ENCODE measurements around the gene HNRNPLL. TPM values are rescaled to one million over a fixed set of nuclear protein-coding genes. Genes with fewer than 3 reads are reported as not detected.

Gene HNRNPLL
- total and polyA plus RNA-seq, 2 experiments from 2014 or later: 42.5 to 53.4 TPM

DNA sequence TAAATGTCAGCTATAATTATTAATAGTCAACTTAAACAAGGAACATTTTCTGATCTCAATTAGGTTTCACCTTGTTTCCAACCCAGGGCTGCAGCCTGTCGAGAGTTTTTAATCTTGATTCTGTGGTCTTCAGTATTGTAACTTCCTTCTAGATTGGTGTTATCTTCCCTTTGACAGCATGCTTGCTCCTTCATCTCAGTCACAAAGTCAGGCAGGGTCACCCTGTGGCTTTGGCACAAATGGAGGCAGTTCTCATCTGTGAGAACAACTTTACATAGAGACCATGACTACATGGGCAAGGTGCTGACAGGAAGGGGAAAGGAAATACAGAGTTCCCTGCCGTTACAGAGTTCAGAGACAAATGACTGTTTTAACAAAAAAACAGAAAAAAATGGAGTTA lies 50.5 kb downstream of the HNRNPLL start (continued):
- TF ChIP-seq, protein P1, sequence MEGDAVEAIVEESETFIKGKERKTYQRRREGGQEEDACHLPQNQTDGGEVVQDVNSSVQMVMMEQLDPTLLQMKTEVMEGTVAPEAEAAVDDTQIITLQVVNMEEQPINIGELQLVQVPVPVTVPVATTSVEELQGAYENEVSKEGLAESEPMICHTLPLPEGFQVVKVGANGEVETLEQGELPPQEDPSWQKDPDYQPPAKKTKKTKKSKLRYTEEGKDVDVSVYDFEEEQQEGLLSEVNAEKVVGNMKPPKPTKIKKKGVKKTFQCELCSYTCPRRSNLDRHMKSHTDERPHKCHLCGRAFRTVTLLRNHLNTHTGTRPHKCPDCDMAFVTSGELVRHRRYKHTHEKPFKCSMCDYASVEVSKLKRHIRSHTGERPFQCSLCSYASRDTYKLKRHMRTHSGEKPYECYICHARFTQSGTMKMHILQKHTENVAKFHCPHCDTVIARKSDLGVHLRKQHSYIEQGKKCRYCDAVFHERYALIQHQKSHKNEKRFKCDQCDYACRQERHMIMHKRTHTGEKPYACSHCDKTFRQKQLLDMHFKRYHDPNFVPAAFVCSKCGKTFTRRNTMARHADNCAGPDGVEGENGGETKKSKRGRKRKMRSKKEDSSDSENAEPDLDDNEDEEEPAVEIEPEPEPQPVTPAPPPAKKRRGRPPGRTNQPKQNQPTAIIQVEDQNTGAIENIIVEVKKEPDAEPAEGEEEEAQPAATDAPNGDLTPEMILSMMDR (conservative IDR thresholded peaks at IDR 0.05; ENCODE audit: low read depth in 2 of 2): no peak
- TF ChIP-seq STAT1 (IDR thresholded peaks at IDR 0.05; ENCODE audit: unreplicated experiment) (no peak), ZNF114 (CRISPR knock-in tag; IDR thresholded peaks at IDR 0.05) (no peak), ZNF331 (CRISPR knock-in tag; IDR thresholded peaks at IDR 0.05; ENCODE audit: low read depth) (no peak), JUNB (IDR thresholded peaks at IDR 0.05; ENCODE audit: unreplicated experiment) (no peak), NANOG (IDR thresholded peaks at IDR 0.05; ENCODE audit: borderline replicate concordance) (no peak), EZH2 (IDR thresholded peaks at IDR 0.05; ENCODE audit: low read depth, unreplicated experiment) (no peak), ETS1 (IDR thresholded peaks at IDR 0.05) (no peak)

DNA sequence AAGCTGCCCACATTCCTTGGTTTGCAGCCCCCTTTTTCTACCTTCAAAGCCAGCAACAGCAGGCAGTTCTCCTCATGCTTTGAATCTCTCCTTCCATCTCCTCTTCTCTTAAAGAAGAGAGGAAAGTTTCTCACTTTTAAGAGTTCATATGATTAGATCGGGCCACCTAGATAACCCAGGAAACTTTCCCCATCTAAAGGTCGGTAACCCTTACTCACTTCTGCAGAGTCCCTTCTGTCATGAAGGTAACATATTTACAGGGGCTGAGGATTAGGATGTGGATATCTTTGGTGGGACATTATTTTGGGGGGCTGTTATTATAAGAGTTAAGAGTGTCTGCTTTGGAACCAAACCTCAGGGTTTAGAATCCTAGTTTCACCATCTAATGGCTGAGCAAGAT lies 51.0 kb downstream of the HNRNPLL start:
- no peak for ATAC-seq
- no peak overlapping the region for H3K27ac Mint-ChIP-seq
- TF ChIP-seq JUNB (IDR thresholded peaks at IDR 0.05; ENCODE audit: unreplicated experiment): no peak
- TF ChIP-seq ZNF114 (CRISPR knock-in tag; IDR thresholded peaks at IDR 0.05): no peak
- TF ChIP-seq EZH2phosphoT487 (IDR thresholded peaks at IDR 0.05; ENCODE audit: unreplicated experiment): no peak
- no peak for TF ChIP-seq NANOG (IDR thresholded peaks at IDR 0.05; ENCODE audit: borderline replicate concordance)
- no peak for TF ChIP-seq STAT1 (IDR thresholded peaks at IDR 0.05; ENCODE audit: unreplicated experiment)
- no peak for TF ChIP-seq POLR2AphosphoS5 (IDR thresholded peaks at IDR 0.05; ENCODE audit: low read depth)
- TF ChIP-seq, protein P1 (conservative IDR thresholded peaks at IDR 0.05; ENCODE audit: low read depth in 2 of 2): no peak
- TF ChIP-seq ZNF462 (CRISPR knock-in tag; IDR thresholded peaks at IDR 0.05): no peak
- no peak for TF ChIP-seq ZNF331 (CRISPR knock-in tag; IDR thresholded peaks at IDR 0.05; ENCODE audit: low read depth)

More for the DNA sequence above, 51.0 kb downstream of the HNRNPLL start:
- Histone ChIP-seq H3K27ac (ENCODE audit: low read depth) (no peak overlapping the region), H3K4me2 (no peak overlapping the region), H3K79me2 (replicated peaks; ENCODE audit: insufficient read depth) (no peaks in the 10 kb centered on the region), H3K9me2 (ENCODE audit: insufficient read depth) (no peaks in the 10 kb centered on the region), H3K4me1 (ENCODE audit: insufficient read depth) (peaks cover 10% of the 10 kb centered on the region; the same call in 1 of the 2 replicates), H2AFZ (no peak overlapping the region), H4K20me1 (replicated peaks; ENCODE audit: insufficient read depth) (no peaks in the 10 kb centered on the region), H3F3A (replicated peaks; ENCODE audit: low read depth) (0 out of 2 replicates have a peak, but pooled peaks cover 5% of the 10 kb centered on the region), H3K36me3 (ENCODE audit: insufficient read depth) (no peaks in the 10 kb centered on the region), H3K27me3 (ENCODE audit: insufficient read depth) (no peaks in the 10 kb centered on the region), H3K4me3 (no peak overlapping the region)
- DNase-seq (ENCODE audit: low spot score): no peak
- peaks cover 3% of the 10 kb centered on the region; the same call in 1 of the 3 replicates for H3K36me3 Mint-ChIP-seq (ENCODE audit: low read depth)
- peaks cover 14% of the 10 kb centered on the region; the same call in 2 of the 3 replicates for H3K4me1 Mint-ChIP-seq
- no peak overlapping the region for H3K4me3 Mint-ChIP-seq
- no peaks in the 10 kb centered on the region for H3K9me3 Mint-ChIP-seq
- peaks cover 4% of the 10 kb centered on the region for H3K27me3 Mint-ChIP-seq (ENCODE audit: insufficient read depth, low read depth, poor library complexity)
